ENCODE measurements around the gene DRAXIN. TPM values are rescaled to one million over a fixed set of nuclear protein-coding genes. Genes with fewer than 3 reads are reported as not detected.

The DRAXIN gene
- total RNA-seq, 4 donors from 2014 or later: 0.17 TPM; not detected in 3

- TF ChIP-seq CTCF (IDR thresholded peaks at IDR 0.05; ENCODE audit: low read depth): no peak
Observed at GRCh38 chr1:11735531-11735853, 44.0 kb downstream of the DRAXIN start.

- TF ChIP-seq CTCF (IDR thresholded peaks at IDR 0.05; ENCODE audit: low read depth): no peak
Observed at GRCh38 chr1:11735854-11736745, 44.6 kb downstream of the DRAXIN start, which contains the start of gene AGTRAP. Gene AGTRAP, plus strand, starts transcription at chr1:11736136. Its CDS starts 73 bp downstream, at chr1:11736209.

- no peak for TF ChIP-seq CTCF (IDR thresholded peaks at IDR 0.05; ENCODE audit: low read depth)
Observed at GRCh38 chr1:11736746-11737639, 45.5 kb downstream of the DRAXIN start.

GRCh38 chr1:11738096-11738495 lies 46.6 kb downstream of the DRAXIN start:
- TF ChIP-seq CTCF (IDR thresholded peaks at IDR 0.05; ENCODE audit: low read depth): no peak

- TF ChIP-seq CTCF (IDR thresholded peaks at IDR 0.05; ENCODE audit: low read depth): no peak
Observed at GRCh38 chr1:11738783-11739182, 47.3 kb downstream of the DRAXIN start.

GRCh38 chr1:11740258-11741192 lies 49.0 kb downstream of the DRAXIN start:
- TF ChIP-seq CTCF (IDR thresholded peaks at IDR 0.05; ENCODE audit: low read depth): no peak
